ENCODE data around the gene FAM120A. TPM values are rescaled to one million over a fixed set of nuclear protein-coding genes. Genes with fewer than 3 reads are reported as not detected.

Gene FAM120A
- total and polyA plus RNA-seq, 7 experiments from 2014 or later = 9.0 to 136 (median 80.2) TPM

- H3K27ac Mint-ChIP-seq = peak overlapping the region; percentile 84 to 96 (median 93)
- ChIA-PET CTCF (interaction anchor here (0.5 to 1.9 kb wide), 14 partner anchors 8 to 608 kb away, joined by 3 to 12 read pairs (median 4); partner anchors contain the start of gene FAM120AOS), POLR2A (interaction anchor here (0.7 to 1.9 kb wide), 17 partner anchors 9 to 803 kb away, joined by 3 to 24 read pairs (median 4); partner anchors contain the start of genes FAM120A, FAM120AOS and PHF2)
- peaks cover 0 to 4% (median 0%) of the 10 kb centered on the region in 11 donors for H3K9me3 Mint-ChIP-seq
- H3K27me3 Mint-ChIP-seq = no peaks in the 10 kb centered on the region
- Histone ChIP-seq H3K27ac (ENCODE audit: low read depth, low read length) (peak overlapping the region; percentile 92), H3K4me3 (ENCODE audit: low read length) (peak overlapping the region; percentile 76), H3K9me3 (ENCODE audit: control insufficient read depth in 2 of 3, low read length in 3 of 3) (no peaks in the 10 kb centered on the region), H3K4me1 (ENCODE audit: control insufficient read depth in 2 of 2, insufficient read depth in 2 of 2, low read length in 2 of 2) (peaks cover 8 to 9% of the 10 kb centered on the region in 2 donors), H3K36me3 (ENCODE audit: control insufficient read depth in 2 of 3, insufficient read depth in 3 of 3, low read length in 3 of 3) (peaks cover 4 to 28% (median 10%) of the 10 kb centered on the region in 3 experiments), H3K27me3 (ENCODE audit: control insufficient read depth in 2 of 2, insufficient read depth in 2 of 2, low read length in 2 of 2) (no peaks in the 10 kb centered on the region)
- peaks cover 10 to 25% (median 20%) of the 10 kb centered on the region in 7 donors for H3K4me1 Mint-ChIP-seq
- ATAC-seq (peak; percentile 99), DNase-seq (peak; percentile 94 to 100 (median 99))
- H3K36me3 Mint-ChIP-seq = peaks cover 5 to 32% (median 17%) of the 10 kb centered on the region in 5 donors
- intact Hi-C loops (cut with micrococcal nuclease) = loop anchor here (1.0 to 10.0 kb wide), 26 partner anchors 9 to 1941 kb away; partner anchors contain the start of genes FAM120AOS (in 2 of the 2), IPPK (in 2 of the 2), NINJ1 (in 2 of the 2) and ZNF484 (in 2 of the 2)
- peak overlapping the region; percentile 80 to 91 (median 86) for H3K4me3 Mint-ChIP-seq
Measured at GRCh38 chr9:93566408-93567270, 115.2 kb downstream of the FAM120A start.

DNA sequence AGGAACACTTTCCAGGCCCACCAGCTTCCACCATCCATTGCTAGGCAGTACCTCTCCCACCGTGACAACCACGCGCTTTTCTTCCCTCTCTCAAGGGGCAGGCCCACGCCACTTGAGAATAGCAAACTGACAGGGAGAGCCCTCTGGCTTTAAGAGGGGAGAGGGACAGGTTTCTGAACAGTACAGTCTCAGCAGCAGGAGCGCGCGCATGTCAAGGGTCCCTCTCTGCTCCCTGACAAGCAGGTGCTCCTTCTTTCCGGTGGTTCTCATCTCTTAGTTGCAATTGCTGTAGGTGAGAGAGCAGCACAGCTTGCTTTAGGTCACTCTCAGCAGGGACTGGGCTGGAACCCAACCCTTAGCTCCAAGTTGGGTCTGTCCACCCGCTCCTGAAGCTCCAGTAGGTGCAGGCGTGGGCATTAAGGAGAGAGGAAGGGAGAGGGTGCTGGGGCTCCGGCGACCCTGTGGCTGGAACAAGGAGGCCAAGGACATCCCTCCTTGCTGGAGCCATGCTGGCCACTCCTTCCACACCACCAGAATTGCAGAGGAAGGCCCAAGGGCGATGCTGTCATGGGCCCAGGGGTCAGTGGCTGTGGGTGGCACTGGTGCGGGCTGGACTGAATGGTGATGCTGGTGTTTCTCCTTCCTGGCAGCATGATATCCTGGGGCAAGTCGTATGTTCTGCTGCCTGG lies 115.9 kb downstream of the FAM120A start:
- peak in 2 of 9 donors; percentile 18 to 19 for DNase-seq
- CTCF ChIA-PET = interaction anchor here (1.9 kb wide), 1 partner anchor 8 kb away, joined by 9 read pairs; no protein-coding TSS in a partner anchor
- H3K27me3 ChIP-seq (ENCODE audit: control insufficient read depth in 2 of 2, insufficient read depth in 2 of 2, low read length in 2 of 2) = no peaks in the 10 kb centered on the region
- peak overlapping the region; percentile 76 for H3K4me3 ChIP-seq (ENCODE audit: low read length)
- H3K27me3 Mint-ChIP-seq = no peaks in the 10 kb centered on the region
- peak overlapping the region; percentile 84 to 96 (median 93) for H3K27ac Mint-ChIP-seq
- intact Hi-C loops (cut with micrococcal nuclease) = loop anchor here (2.0 to 10.0 kb wide), 12 partner anchors 15 to 1940 kb away; partner anchors contain the start of genes CARD19 (in 1 of the 2), IPPK (in 1 of the 2), NINJ1 (in 1 of the 2) and ZNF484 (in 1 of the 2)
- peaks cover 0 to 26% (median 10%) of the 10 kb centered on the region in 5 donors for H3K36me3 Mint-ChIP-seq
- ATAC-seq = no peak
- H3K27ac ChIP-seq (ENCODE audit: low read depth, low read length) = peak overlapping the region; percentile 92
- H3K4me1 ChIP-seq (ENCODE audit: control insufficient read depth in 2 of 2, insufficient read depth in 2 of 2, low read length in 2 of 2) = peaks cover 8 to 9% of the 10 kb centered on the region in 2 donors
- peak overlapping the region; percentile 80 to 91 (median 86) for H3K4me3 Mint-ChIP-seq
- H3K36me3 ChIP-seq (ENCODE audit: control insufficient read depth in 2 of 3, insufficient read depth in 3 of 3, low read length in 3 of 3) = peaks cover 0 to 20% (median 10%) of the 10 kb centered on the region in 3 experiments
- no peaks in the 10 kb centered on the region for H3K9me3 ChIP-seq (ENCODE audit: control insufficient read depth in 2 of 3, low read length in 3 of 3)
- peaks cover 0 to 4% (median 0%) of the 10 kb centered on the region in 11 donors for H3K9me3 Mint-ChIP-seq
- H3K4me1 Mint-ChIP-seq = peaks cover 10 to 27% (median 20%) of the 10 kb centered on the region in 7 donors
- POLR2A ChIA-PET = interaction anchor here (0.9 to 1.9 kb wide), 6 partner anchors 8 to 424 kb away, joined by 3 to 24 read pairs (median 4); partner anchors contain the start of genes FAM120AOS and PHF2

DNA sequence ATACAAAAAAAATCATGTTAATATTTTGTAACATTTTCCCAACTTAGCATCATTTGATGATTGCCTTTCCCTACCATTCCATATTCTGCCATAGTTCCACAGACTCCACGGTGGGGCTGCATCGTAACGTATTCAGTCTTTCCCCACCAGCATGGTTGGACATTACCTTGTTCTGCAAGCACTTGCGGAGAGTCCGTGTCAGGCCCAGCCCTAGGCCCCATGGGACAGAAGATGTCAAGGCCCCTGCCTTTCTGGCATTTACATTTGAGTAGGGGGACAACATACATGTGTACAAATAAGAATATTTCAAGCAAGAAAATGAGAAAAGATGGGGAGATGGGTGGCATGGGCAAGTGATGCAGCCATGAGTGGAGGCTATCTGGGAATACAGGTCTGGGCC lies 116.7 kb downstream of the FAM120A start:
- H3K4me3 Mint-ChIP-seq = peak overlapping the region in 5 of 10 donors; percentile 23 to 87 (median 29)
- no peaks in the 10 kb centered on the region for H3K27me3 Mint-ChIP-seq
- Histone ChIP-seq H3K36me3 (ENCODE audit: control insufficient read depth in 2 of 3, insufficient read depth in 3 of 3, low read length in 3 of 3) (peaks cover 0 to 13% (median 4%) of the 10 kb centered on the region in 3 experiments), H3K9me3 (ENCODE audit: control insufficient read depth in 2 of 3, low read length in 3 of 3) (no peaks in the 10 kb centered on the region), H3K4me1 (ENCODE audit: control insufficient read depth in 2 of 2, insufficient read depth in 2 of 2, low read length in 2 of 2) (peaks cover 8 to 9% of the 10 kb centered on the region in 2 donors), H3K4me3 (ENCODE audit: low read length) (no peak overlapping the region), H3K27ac (ENCODE audit: low read depth, low read length) (no peak overlapping the region), H3K27me3 (ENCODE audit: control insufficient read depth in 2 of 2, insufficient read depth in 2 of 2, low read length in 2 of 2) (no peaks in the 10 kb centered on the region)
- H3K27ac Mint-ChIP-seq = peak overlapping the region in 5 of 9 donors; percentile 38 to 90 (median 65)
- no peak for DNase-seq
- peaks cover 0 to 23% (median 6%) of the 10 kb centered on the region in 5 donors for H3K36me3 Mint-ChIP-seq
- intact Hi-C loops (cut with micrococcal nuclease) = loop anchor here (5.0 to 10.0 kb wide), 4 partner anchors 471 to 1939 kb away; partner anchors contain the start of genes CARD19 (in 1 of the 2) and IPPK (in 1 of the 2)
- H3K9me3 Mint-ChIP-seq = peaks cover 0 to 4% (median 0%) of the 10 kb centered on the region in 11 donors
- no peak for ATAC-seq
- POLR2A ChIA-PET = no interaction called here
- CTCF ChIA-PET = no interaction called here
- H3K4me1 Mint-ChIP-seq = peaks cover 10 to 30% (median 20%) of the 10 kb centered on the region in 7 donors

DNA sequence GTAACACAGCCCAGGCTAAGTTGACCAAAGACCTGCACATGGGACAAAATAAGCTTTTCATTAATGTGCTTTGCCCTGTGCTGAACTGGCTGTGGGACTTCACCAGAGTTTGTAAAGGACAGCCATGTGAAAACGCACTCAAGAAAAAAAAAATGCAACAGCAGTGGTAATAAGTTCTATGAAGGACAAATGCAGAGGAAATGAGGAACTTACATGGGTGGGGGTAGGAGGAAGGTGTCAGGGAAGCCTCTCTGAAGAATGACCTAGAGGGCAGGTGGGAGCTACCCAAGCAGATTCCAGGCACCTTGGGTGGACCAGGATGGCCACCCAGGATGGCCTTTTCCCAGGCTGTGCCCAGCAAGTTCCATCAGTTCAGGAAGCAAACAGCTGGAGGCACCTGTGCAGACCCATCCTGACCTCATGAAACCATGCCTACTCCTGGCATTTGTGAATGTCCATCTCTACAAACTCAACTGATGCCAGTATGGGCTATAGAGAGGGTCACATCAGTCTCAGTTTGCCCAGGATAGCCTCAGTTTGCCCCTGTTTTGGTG lies 118.2 kb downstream of the FAM120A start:
- Mint-ChIP-seq H3K36me3 (peaks cover 0 to 25% (median 5%) of the 10 kb centered on the region in 5 donors), H3K27ac (peak overlapping the region in 2 of 9 donors; percentile 24 to 28), H3K27me3 (no peaks in the 10 kb centered on the region), H3K9me3 (peaks cover 0 to 4% (median 0%) of the 10 kb centered on the region in 11 donors), H3K4me3 (peak overlapping the region in 1 of 10 donors; percentile 59), H3K4me1 (peaks cover 10 to 38% (median 27%) of the 10 kb centered on the region in 7 donors)
- peaks cover 10 to 12% of the 10 kb centered on the region in 2 donors for H3K4me1 ChIP-seq (ENCODE audit: control insufficient read depth in 2 of 2, insufficient read depth in 2 of 2, low read length in 2 of 2)
- no peaks in the 10 kb centered on the region for H3K9me3 ChIP-seq (ENCODE audit: control insufficient read depth in 2 of 3, low read length in 3 of 3)
- ATAC-seq (no peak), DNase-seq (no peak)
- ChIA-PET POLR2A (no interaction called here), CTCF (interaction anchor here (0.7 kb wide), 1 partner anchor 530 kb away, joined by 7 read pairs; no protein-coding TSS in a partner anchor)
- no peaks in the 10 kb centered on the region for H3K27me3 ChIP-seq (ENCODE audit: control insufficient read depth in 2 of 2, insufficient read depth in 2 of 2, low read length in 2 of 2)
- H3K4me3 ChIP-seq (ENCODE audit: low read length) = no peak overlapping the region
- no peaks in the 10 kb centered on the region for H3K36me3 ChIP-seq (ENCODE audit: control insufficient read depth in 2 of 3, insufficient read depth in 3 of 3, low read length in 3 of 3)
- H3K27ac ChIP-seq (ENCODE audit: low read depth, low read length) = no peak overlapping the region
- intact Hi-C loops (cut with micrococcal nuclease) = loop anchor here (5.0 to 10.0 kb wide), 5 partner anchors 465 to 1938 kb away; partner anchors contain the start of genes CARD19 (in 1 of the 2) and IPPK (in 1 of the 2)

DNA sequence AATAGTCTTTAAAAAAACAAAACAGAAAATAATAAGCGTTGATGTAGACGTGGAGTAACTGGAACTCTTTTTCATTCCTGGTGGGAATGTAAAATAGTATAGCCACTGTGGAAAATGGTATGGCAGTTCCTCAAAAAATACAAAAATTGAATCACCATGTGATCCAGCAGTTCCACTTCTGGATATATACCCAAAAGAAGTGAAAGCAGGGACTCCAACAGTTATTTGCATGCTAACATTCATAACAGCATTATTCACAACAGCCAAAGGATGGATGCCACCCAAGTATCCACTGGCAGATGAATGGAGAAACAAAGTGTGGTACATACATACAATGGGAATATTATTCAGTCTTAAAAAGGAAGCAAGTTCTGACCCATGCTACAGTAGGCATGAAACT lies 120.7 kb downstream of the FAM120A start:
- no peak overlapping the region for H3K4me3 Mint-ChIP-seq
- H3K27ac Mint-ChIP-seq = peak overlapping the region in 1 of 9 donors; percentile 13
- intact Hi-C loops (cut with micrococcal nuclease) = loop anchor here in 1 of 2 donors (10.0 kb wide), 1 partner anchor 463 kb away; no protein-coding TSS in a partner anchor

More for the DNA sequence above, 120.7 kb downstream of the FAM120A start:
- Mint-ChIP-seq H3K27me3 (no peaks in the 10 kb centered on the region), H3K36me3 (peaks cover 0 to 19% (median 5%) of the 10 kb centered on the region in 5 donors), H3K9me3 (peaks cover 0 to 4% (median 0%) of the 10 kb centered on the region in 11 donors), H3K4me1 (peaks cover 10 to 28% (median 21%) of the 10 kb centered on the region in 7 donors)
- no peaks in the 10 kb centered on the region for H3K9me3 ChIP-seq (ENCODE audit: control insufficient read depth in 2 of 3, low read length in 3 of 3)
- no peaks in the 10 kb centered on the region for H3K27me3 ChIP-seq (ENCODE audit: control insufficient read depth in 2 of 2, insufficient read depth in 2 of 2, low read length in 2 of 2)
- no peak for ATAC-seq
- POLR2A ChIA-PET = no interaction called here
- CTCF ChIA-PET = no interaction called here
- no peaks in the 10 kb centered on the region for H3K36me3 ChIP-seq (ENCODE audit: control insufficient read depth in 2 of 3, insufficient read depth in 3 of 3, low read length in 3 of 3)
- peaks cover 15 to 16% of the 10 kb centered on the region in 2 donors for H3K4me1 ChIP-seq (ENCODE audit: control insufficient read depth in 2 of 2, insufficient read depth in 2 of 2, low read length in 2 of 2)
- no peak overlapping the region for H3K27ac ChIP-seq (ENCODE audit: low read depth, low read length)
- no peak for DNase-seq
- H3K4me3 ChIP-seq (ENCODE audit: low read length) = no peak overlapping the region
